MG63 (cell line): Measurements from ENCODE around the gene TTF1. TPM values are rescaled to one million over a fixed set of nuclear protein-coding genes. Genes with fewer than 3 reads are reported as not detected.
A peak's percentile ranks its signal among the peaks of the same experiment; 100 is the strongest.
"Not testable (repeated sequence)": the region's sequence is repeated elsewhere in the genome, so short reads cannot be mapped to it uniquely, and the experiment has no call there.

Source experiments
- DNase-seq: peaks from one replicate; pipeline ENCODE4 v3.0.0-alpha.2; 2020
- H3K27me3 ChIP-seq: fragments of 250-450 bp; sonication (Bioruptor Pico); 2 replicates; pipeline ENCODE4 v1.5.1; 2020; ENCODE audit warnings: mild to moderate bottlenecking, moderate library complexity
- H3K36me3 ChIP-seq: fragments of 250-450 bp; sonication (Bioruptor Pico); 2 replicates; pipeline ENCODE4 v1.5.1; 2020; ENCODE audit warnings: mild to moderate bottlenecking, moderate library complexity
- H3K4me3 ChIP-seq: fragments of 250-450 bp; sonication (Bioruptor Pico); 2 replicates; pipeline ENCODE4 v1.5.1; 2020; ENCODE audit warnings: mild to moderate bottlenecking, moderate library complexity
- H3K9me3 ChIP-seq: fragments of 250-450 bp; sonication (Bioruptor Pico); 2 replicates; pipeline ENCODE4 v1.5.1; 2020; ENCODE audit warnings: mild to moderate bottlenecking, moderate library complexity
- total RNA-seq: library from RNA; depleted of rRNA; stranded (reverse); fragments of >200 nt; shearing (Covaris generic); gene quantifications from 2 replicates; pipeline ENCODE4 v1.2.3, GENCODE V29; 2014; ENCODE audit warnings: low replicate concordance

Gene TTF1
- total RNA-seq, 1 experiment from 2014 or later, result 7.6 TPM

DNA sequence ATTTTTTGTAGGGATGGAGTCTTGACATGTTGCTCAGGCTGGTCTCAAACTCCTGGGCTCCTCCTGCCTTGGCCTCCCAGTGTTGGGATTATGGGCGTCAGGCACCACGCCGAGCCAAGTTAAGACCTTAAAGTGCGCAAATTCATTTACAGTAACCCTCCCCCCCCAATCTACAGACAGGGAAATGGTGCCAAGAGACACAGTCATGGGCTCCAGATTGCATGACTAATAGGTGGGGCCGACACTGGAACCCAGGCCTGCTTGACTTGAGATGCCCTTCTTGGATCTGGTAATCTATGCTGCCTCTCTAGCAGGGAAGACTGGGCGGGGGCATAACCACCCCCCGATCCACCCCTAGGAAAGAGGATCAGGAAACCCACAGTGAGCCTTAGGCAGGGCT lies 19.5 kb downstream of the TTF1 start:
- H3K36me3 ChIP-seq, result peaks cover 58% of the 10 kb centered on the region
- no peaks in the 10 kb centered on the region for H3K27me3 ChIP-seq
- no peaks in the 10 kb centered on the region for H3K9me3 ChIP-seq
- no peak overlapping the region for H3K4me3 ChIP-seq
- peak; percentile 16 for DNase-seq

DNA sequence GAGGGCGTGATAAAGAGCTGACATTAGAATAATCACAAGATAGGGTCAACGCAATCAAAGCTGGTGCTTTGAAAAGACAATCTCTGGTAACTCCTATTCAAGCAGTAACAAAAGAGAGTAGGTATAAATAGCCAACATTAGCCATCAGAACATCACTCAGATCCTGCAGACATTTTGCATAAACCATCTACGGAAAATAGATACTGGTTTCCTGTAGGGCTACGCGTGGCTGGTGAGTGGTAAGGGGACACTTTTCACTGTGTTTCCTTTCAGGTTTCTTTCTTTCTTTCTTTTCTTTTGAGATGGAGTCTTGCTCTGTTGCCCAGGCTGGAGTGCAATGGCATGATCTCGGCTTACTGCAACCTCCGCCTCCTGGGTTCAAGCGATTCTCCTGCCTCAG lies 22.3 kb downstream of the TTF1 start:
- H3K36me3 ChIP-seq, result peaks cover 42% of the 10 kb centered on the region
- H3K9me3 ChIP-seq, result no peaks in the 10 kb centered on the region
- H3K4me3 ChIP-seq, result no peak overlapping the region
- DNase-seq, result no peak
- H3K27me3 ChIP-seq, result no peaks in the 10 kb centered on the region

GRCh38 chr9:132383462-132383883 lies 23.2 kb downstream of the TTF1 start:
- peaks cover 46% of the 10 kb centered on the region for H3K36me3 ChIP-seq
- H3K27me3 ChIP-seq, result no peaks in the 10 kb centered on the region
- no peaks in the 10 kb centered on the region for H3K9me3 ChIP-seq
- H3K4me3 ChIP-seq, result no peak overlapping the region
- no peak for DNase-seq

- Histone ChIP-seq H3K27me3 (no peaks in the 10 kb centered on the region), H3K9me3 (no peaks in the 10 kb centered on the region), H3K4me3 (no peak overlapping the region), H3K36me3 (peaks cover 36% of the 10 kb centered on the region)
- DNase-seq, result no peak
Observed at GRCh38 chr9:132381966-132382541, 24.6 kb downstream of the TTF1 start.

GRCh38 chr9:132378416-132378815 lies 28.2 kb downstream of the TTF1 start:
- not testable (repeated sequence) for DNase-seq, H3K4me3 ChIP-seq, H3K9me3 ChIP-seq, H3K27me3 ChIP-seq
- peaks cover 33% of the 10 kb centered on the region for H3K36me3 ChIP-seq

DNA sequence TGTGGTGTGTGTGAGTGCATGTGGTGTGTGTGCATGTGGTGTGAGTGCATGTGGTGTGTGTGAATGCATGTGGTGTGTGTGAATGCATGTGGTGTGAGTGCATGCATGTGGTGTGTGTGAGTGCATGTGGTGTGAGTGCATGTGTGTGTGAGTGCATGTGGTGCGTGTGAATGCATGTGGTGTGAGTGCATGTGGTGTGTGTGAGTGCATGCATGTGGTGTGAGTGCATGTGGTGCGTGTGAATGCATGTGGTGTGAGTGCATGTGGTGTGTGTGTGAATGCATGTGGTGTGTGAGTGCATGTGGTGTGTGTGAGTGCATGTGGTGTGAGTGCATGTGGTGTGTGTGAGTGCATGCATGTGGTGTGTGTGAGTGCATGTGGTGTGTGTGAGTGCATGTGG lies 28.9 kb downstream of the TTF1 start:
- DNase-seq, H3K9me3 ChIP-seq, H3K27me3 ChIP-seq, H3K4me3 ChIP-seq: not testable (repeated sequence)
- H3K36me3 ChIP-seq, result peaks cover 31% of the 10 kb centered on the region

GRCh38 chr9:132372177-132373095 lies 34.2 kb downstream of the TTF1 start:
- no peak for DNase-seq
- H3K4me3 ChIP-seq, result no peak overlapping the region
- peaks cover 14% of the 10 kb centered on the region for H3K36me3 ChIP-seq
- no peaks in the 10 kb centered on the region for H3K27me3 ChIP-seq
- no peaks in the 10 kb centered on the region for H3K9me3 ChIP-seq

DNA sequence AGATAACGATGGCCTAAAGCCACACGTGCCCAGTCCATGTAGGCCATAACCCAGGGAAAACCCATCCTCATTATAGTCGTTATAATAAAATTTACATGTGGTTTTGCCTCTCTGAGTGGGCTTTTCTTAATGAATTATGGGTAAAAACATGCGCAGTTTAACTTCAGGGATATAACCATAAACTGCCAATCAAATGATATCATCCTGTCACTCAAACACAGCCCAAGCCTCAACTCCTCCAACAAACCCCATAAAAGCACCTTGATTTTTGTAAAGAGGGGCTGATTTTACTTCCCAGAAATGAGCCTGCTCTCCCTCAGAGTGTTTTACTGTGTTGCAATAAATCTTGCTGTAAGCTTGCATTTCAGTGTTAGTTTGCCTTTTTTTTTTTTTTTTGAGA lies 36.0 kb downstream of the TTF1 start:
- H3K4me3 ChIP-seq, result no peak overlapping the region
- peaks cover 5% of the 10 kb centered on the region for H3K36me3 ChIP-seq
- DNase-seq, result no peak
- H3K9me3 ChIP-seq, result no peaks in the 10 kb centered on the region
- H3K27me3 ChIP-seq, result no peaks in the 10 kb centered on the region

GRCh38 chr9:132369421-132369820 lies 37.2 kb downstream of the TTF1 start:
- Histone ChIP-seq H3K27me3 (no peaks in the 10 kb centered on the region), H3K36me3 (no peaks in the 10 kb centered on the region; the same call in 1 of the 2 replicates), H3K9me3 (no peaks in the 10 kb centered on the region), H3K4me3 (no peak overlapping the region)
- no peak for DNase-seq

GRCh38 chr9:132367613-132368313 lies 38.9 kb downstream of the TTF1 start:
- DNase-seq, result no peak
- H3K27me3 ChIP-seq, result no peaks in the 10 kb centered on the region
- no peaks in the 10 kb centered on the region for H3K9me3 ChIP-seq
- H3K36me3 ChIP-seq, result no peaks in the 10 kb centered on the region
- no peak overlapping the region for H3K4me3 ChIP-seq

GRCh38 chr9:132366481-132366880 lies 40.2 kb downstream of the TTF1 start:
- no peaks in the 10 kb centered on the region for H3K36me3 ChIP-seq
- H3K27me3 ChIP-seq, result no peaks in the 10 kb centered on the region
- H3K4me3 ChIP-seq, result no peak overlapping the region
- DNase-seq, result no peak
- no peaks in the 10 kb centered on the region for H3K9me3 ChIP-seq

DNA sequence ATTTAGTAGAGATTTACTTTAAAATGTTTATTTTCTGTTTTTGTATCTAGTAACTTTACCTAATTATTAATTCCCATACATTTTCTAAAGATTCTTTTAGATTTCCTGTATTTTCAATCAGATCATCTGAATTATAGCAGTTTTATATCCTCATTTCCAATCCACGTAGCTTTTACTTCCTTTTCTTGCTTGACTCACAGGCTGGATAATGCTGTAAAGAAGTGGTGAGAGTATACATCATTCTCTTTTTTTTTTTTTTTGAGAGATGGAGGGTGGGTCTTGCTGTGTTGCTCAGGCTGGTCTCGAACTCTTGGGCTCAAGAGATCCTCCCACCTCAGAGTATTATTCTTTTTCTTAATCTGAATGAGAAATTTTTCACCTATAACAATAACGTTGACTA lies 40.7 kb downstream of the TTF1 start:
- no peaks in the 10 kb centered on the region for H3K9me3 ChIP-seq
- no peak overlapping the region for H3K4me3 ChIP-seq
- no peaks in the 10 kb centered on the region for H3K27me3 ChIP-seq
- no peaks in the 10 kb centered on the region for H3K36me3 ChIP-seq
- DNase-seq, result no peak

- Histone ChIP-seq H3K4me3 (no peak overlapping the region), H3K9me3 (no peaks in the 10 kb centered on the region), H3K36me3 (no peaks in the 10 kb centered on the region), H3K27me3 (no peaks in the 10 kb centered on the region)
- no peak for DNase-seq
Observed at GRCh38 chr9:132364068-132364467, 42.6 kb downstream of the TTF1 start.

GRCh38 chr9:132357764-132358163 lies 48.9 kb downstream of the TTF1 start:
- Histone ChIP-seq H3K36me3 (peaks cover 14% of the 10 kb centered on the region), H3K9me3 (no peaks in the 10 kb centered on the region), H3K27me3 (no peaks in the 10 kb centered on the region), H3K4me3 (no peak overlapping the region)
- no peak for DNase-seq

DNA sequence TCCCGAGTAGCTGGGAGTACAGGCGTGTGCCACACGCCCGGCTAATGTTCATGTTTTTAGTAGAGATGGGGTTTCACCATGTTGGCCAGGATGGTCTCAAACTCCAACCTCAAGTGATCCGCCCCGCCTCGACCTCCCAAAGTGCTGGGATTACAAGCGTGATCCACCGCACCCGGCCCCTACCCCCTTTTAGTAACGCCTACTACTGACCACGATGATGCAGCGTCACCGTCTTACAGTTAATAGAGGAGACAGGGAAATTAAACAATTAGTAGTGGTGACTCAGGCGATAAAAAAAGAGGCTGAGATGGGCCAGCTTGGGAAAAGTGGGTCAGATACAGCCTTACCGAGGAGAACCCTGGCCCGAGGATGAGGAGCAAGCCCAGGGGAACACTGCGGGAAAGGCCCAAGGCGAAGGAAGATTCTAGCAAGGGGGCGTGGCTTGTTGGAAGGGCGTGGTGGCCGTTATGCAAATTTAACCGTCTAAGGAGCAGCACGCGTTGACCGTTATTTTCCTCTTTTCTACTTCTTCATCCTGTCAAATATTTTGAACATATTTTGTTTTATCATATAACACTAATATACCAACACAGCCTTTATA lies 50.2 kb downstream of the TTF1 start:
- H3K27me3 ChIP-seq, result no peaks in the 10 kb centered on the region
- H3K36me3 ChIP-seq, result peaks cover 27% of the 10 kb centered on the region
- no peak overlapping the region for H3K4me3 ChIP-seq
- no peaks in the 10 kb centered on the region for H3K9me3 ChIP-seq
- no peak for DNase-seq

- H3K4me3 ChIP-seq, result peak within 1 kb of the TSS; percentile 89
- no peaks in the 10 kb centered on the region for H3K9me3 ChIP-seq
- peaks cover 44% of the 10 kb centered on the region for H3K36me3 ChIP-seq
- no peaks in the 10 kb centered on the region for H3K27me3 ChIP-seq
- peak; percentile 97 for DNase-seq
Observed at GRCh38 chr9:132354637-132355355, 51.8 kb downstream of the TTF1 start, which contains the start of gene SETX. SETX (minus strand) TSS chr9:132354986; CDS start chr9:132349428, 5,558 bp downstream.
